ENCODE results near the gene LGI4.

Gene LGI4

GRCh38 chr19:35124098-35125060 lies 10.5 kb downstream of the LGI4 start:
- FAIRE-seq (peak; percentile 96), DNase-seq (ENCODE audit: low spot score) (peak; percentile 97)

- no peak for DNase-seq (ENCODE audit: low spot score)
- FAIRE-seq, result no peak
These were observed 11.3 kb downstream of the LGI4 start for GRCh38 chr19:35123573-35123972.

GRCh38 chr19:35122687-35123551 lies 11.9 kb downstream of the LGI4 start:
- no peak for DNase-seq (ENCODE audit: low spot score)
- no peak for FAIRE-seq

GRCh38 chr19:35120898-35121297 lies 14.0 kb downstream of the LGI4 start:
- DNase-seq (ENCODE audit: low spot score) (no peak), FAIRE-seq (no peak)

GRCh38 chr19:35120492-35120891 lies 14.4 kb downstream of the LGI4 start:
- FAIRE-seq, result no peak
- no peak for DNase-seq (ENCODE audit: low spot score)

GRCh38 chr19:35119578-35120155 lies 15.2 kb downstream of the LGI4 start:
- no peak for DNase-seq (ENCODE audit: low spot score)
- FAIRE-seq, result no peak

GRCh38 chr19:35119091-35119490 lies 15.8 kb downstream of the LGI4 start:
- DNase-seq (ENCODE audit: low spot score) (no peak), FAIRE-seq (no peak)

- DNase-seq (ENCODE audit: low spot score) (no peak), FAIRE-seq (peak; percentile 44)
These were observed 16.4 kb downstream of the LGI4 start for GRCh38 chr19:35118268-35119020.

GRCh38 chr19:35117799-35118198 lies 17.1 kb downstream of the LGI4 start:
- DNase-seq (ENCODE audit: low spot score), result no peak
- no peak for FAIRE-seq

GRCh38 chr19:35117116-35117515 lies 17.7 kb downstream of the LGI4 start:
- DNase-seq (ENCODE audit: low spot score) (no peak), FAIRE-seq (no peak)

GRCh38 chr19:35116072-35116801 lies 18.6 kb downstream of the LGI4 start:
- DNase-seq (ENCODE audit: low spot score), result no peak
- FAIRE-seq, result peak; percentile 17

- FAIRE-seq (no peak), DNase-seq (ENCODE audit: low spot score) (no peak)
These were observed 19.5 kb downstream of the LGI4 start, which contains the start of gene FXYD3 for GRCh38 chr19:35115177-35115951. Gene FXYD3, plus strand, starts transcription at chr19:35115823. Its CDS starts 3,554 bp downstream, at chr19:35119377.

- DNase-seq (ENCODE audit: low spot score), result peak; percentile 81
- FAIRE-seq, result no peak
These were observed 20.3 kb downstream of the LGI4 start for GRCh38 chr19:35114353-35115176.

- no peak for FAIRE-seq
These were observed 21.7 kb downstream of the LGI4 start for GRCh38 chr19:35112995-35113688.

GRCh38 chr19:35110974-35111373 lies 23.9 kb downstream of the LGI4 start:
- DNase-seq (ENCODE audit: low spot score) (no peak), FAIRE-seq (no peak)

More at GRCh38 chr19:35112995-35113688, 21.7 kb downstream of the LGI4 start:
- no peak for DNase-seq (ENCODE audit: low spot score)

GRCh38 chr19:35109395-35110112 lies 25.3 kb downstream of the LGI4 start:
- peak; percentile 48 for FAIRE-seq
- peak; percentile 85 for DNase-seq (ENCODE audit: low spot score)

GRCh38 chr19:35108730-35109129 lies 26.1 kb downstream of the LGI4 start:
- DNase-seq (ENCODE audit: low spot score) (no peak), FAIRE-seq (no peak)
